ENCODE data around the gene OSBPL5. TPM values are rescaled to one million over a fixed set of nuclear protein-coding genes. Genes with fewer than 3 reads are reported as not detected.

OSBPL5 gene
- total RNA-seq, 2 donors from 2014 or later, result 6.3 to 7.0 TPM

DNA sequence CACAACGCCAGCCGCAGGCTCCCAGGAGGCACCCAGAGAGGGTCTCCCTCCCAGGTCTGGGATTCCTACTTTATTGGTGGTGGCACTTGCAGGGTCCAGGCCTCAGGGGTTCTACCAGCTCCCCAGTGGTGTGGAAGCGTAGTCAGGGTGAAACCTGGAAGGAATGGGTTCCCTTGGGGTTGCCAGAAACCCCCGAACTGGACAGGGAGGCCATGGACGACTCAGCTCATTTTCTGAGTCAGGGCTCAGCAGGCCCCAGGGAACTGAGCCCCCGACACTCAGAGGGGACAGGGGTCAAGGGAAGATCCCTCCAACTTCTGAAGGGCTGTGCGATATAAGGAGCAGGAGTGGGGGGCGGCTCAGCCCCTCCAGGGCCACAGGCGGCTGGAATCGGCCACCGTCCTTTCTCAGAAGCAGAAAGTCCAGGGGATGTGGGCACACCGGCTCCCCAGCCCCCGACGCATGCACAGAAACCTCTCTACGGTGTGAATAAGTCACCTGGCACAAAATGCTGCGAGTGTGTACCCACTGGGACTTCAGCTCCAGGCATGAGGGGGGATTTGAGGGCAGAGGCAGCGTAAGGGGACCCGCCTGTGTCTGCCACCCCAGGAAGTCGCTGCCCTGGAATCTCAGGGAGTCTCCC, 28.4 kb upstream of the OSBPL5 start:
- no peak overlapping the region for H3K4me3 Mint-ChIP-seq
- H3K4me1 Mint-ChIP-seq (ENCODE audit: low read depth), result no peaks in the 10 kb centered on the region
- H3K27ac Mint-ChIP-seq, result no peak overlapping the region
- DNase-seq (no peak), ATAC-seq (replicated peaks in 1 of 2) (no peak)
- H3K9me3 Mint-ChIP-seq, result no peaks in the 10 kb centered on the region
- H3K27me3 Mint-ChIP-seq (ENCODE audit: low read depth), result no peaks in the 10 kb centered on the region
- no peaks in the 10 kb centered on the region for H3K36me3 Mint-ChIP-seq (ENCODE audit: insufficient read depth in 2 of 2)

DNA sequence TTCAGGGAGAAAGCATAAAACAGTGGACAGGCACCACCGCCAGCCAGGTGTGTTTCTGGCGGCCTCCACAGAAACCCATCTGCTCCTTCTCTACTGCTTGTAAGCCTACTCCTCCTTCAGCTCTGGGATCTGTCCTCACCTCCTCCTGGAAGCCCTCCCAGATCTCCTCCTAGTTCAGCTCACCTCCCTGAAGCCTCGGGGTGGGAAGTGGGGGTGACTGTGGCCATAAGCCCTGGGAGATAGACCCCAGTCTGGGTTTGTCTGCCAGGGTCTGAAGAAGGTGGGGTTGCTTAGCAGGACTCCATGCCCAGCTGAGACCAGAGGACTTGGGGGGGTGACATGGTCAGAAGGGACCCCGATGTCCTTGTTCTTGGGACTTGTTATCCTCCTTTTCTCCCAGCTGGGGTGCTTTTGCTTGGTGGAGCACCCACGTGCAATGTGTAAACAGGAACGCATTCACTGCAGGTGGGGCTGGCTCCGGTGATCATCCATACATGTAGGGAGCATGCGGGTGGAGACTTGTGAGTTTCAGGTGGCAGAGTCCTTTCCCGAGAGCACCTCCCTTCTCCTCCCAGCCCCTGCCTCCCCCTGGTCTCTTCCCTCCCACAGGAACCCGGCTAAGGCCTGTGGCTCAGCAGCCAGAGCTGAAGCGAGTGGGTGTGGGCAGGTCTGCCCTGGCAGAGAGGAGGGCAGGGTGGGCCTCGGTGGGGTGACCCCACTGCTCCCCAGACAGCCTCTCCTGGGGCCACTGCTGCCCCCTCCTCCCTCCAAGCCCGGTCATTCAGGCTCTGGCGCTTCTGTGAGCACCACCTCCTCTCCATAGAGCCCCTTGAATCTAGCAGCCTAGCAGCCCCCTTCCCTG, 27.6 kb upstream of the OSBPL5 start:
- Mint-ChIP-seq H3K9me3 (no peaks in the 10 kb centered on the region), H3K4me1 (ENCODE audit: low read depth) (no peaks in the 10 kb centered on the region), H3K36me3 (ENCODE audit: insufficient read depth in 2 of 2) (no peaks in the 10 kb centered on the region), H3K27ac (no peak overlapping the region), H3K27me3 (ENCODE audit: low read depth) (no peaks in the 10 kb centered on the region), H3K4me3 (no peak overlapping the region)
- ATAC-seq (replicated peaks in 1 of 2), result no peak
- DNase-seq, result no peak

DNA sequence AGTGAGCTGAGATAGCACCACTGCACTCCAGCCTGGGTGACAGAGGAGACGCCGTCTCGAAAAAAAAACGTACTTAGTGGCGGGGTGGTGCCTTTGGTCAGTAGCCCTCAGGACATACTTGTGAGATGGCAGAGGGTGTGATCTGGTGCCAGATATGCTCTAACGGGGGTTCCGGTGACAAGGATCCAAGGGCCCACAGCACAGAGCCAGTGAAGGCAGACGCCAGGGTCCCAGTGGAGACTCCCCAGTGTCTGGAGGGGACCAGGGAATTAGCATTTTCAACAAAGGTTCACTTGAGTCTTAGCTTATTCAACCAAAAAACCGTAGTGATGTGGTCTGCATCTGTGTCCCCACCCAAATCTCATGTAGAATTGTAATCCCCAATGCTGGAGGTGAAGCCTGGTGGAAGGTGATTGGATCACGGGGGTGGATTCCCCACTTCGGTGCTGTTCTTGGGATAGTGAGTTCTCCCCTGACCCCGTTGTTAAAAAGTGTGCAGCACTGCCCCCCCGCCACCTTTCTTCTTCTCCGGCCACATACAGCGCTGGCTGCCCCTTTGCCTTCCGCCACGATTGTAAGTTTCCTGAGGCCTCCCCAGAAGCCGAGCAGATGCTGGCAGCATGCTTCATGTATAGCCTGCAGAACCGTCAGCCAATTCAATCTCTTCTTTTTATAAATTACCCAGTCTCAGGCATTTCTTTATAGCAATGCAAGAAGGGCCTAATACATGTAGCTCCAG, 26.6 kb upstream of the OSBPL5 start:
- Mint-ChIP-seq H3K9me3 (no peaks in the 10 kb centered on the region), H3K27ac (no peak overlapping the region), H3K27me3 (ENCODE audit: low read depth) (no peaks in the 10 kb centered on the region), H3K4me1 (ENCODE audit: low read depth) (no peaks in the 10 kb centered on the region), H3K36me3 (ENCODE audit: insufficient read depth in 2 of 2) (no peaks in the 10 kb centered on the region), H3K4me3 (no peak overlapping the region)
- DNase-seq (no peak), ATAC-seq (replicated peaks in 1 of 2) (no peak)

DNA sequence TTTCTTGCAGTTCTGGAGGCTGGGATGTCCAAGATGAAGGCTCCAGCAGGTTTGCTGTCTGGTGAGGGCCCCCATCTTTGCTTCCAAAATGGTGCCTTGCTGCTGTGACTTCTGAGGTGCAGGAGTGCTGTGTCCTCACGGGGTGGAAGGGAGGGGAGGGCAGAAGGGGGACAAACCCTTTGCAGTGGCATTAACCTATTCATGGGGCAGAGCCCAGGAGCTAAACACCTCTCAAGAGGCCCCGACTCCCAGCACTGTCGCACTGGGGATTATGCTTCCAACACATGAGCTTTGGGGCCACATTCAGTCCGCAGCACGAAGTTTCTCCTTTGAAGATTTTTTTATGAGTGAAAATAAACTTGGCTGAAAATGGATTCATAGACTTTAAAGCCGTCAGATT, 25.5 kb upstream of the OSBPL5 start:
- no peaks in the 10 kb centered on the region for H3K4me1 Mint-ChIP-seq (ENCODE audit: low read depth)
- no peak overlapping the region for H3K27ac Mint-ChIP-seq
- no peaks in the 10 kb centered on the region for H3K27me3 Mint-ChIP-seq (ENCODE audit: low read depth)
- DNase-seq, result no peak
- no peak overlapping the region for H3K4me3 Mint-ChIP-seq
- H3K36me3 Mint-ChIP-seq (ENCODE audit: insufficient read depth in 2 of 2), result no peaks in the 10 kb centered on the region
- no peak for ATAC-seq (replicated peaks in 1 of 2)
- no peaks in the 10 kb centered on the region for H3K9me3 Mint-ChIP-seq

DNA sequence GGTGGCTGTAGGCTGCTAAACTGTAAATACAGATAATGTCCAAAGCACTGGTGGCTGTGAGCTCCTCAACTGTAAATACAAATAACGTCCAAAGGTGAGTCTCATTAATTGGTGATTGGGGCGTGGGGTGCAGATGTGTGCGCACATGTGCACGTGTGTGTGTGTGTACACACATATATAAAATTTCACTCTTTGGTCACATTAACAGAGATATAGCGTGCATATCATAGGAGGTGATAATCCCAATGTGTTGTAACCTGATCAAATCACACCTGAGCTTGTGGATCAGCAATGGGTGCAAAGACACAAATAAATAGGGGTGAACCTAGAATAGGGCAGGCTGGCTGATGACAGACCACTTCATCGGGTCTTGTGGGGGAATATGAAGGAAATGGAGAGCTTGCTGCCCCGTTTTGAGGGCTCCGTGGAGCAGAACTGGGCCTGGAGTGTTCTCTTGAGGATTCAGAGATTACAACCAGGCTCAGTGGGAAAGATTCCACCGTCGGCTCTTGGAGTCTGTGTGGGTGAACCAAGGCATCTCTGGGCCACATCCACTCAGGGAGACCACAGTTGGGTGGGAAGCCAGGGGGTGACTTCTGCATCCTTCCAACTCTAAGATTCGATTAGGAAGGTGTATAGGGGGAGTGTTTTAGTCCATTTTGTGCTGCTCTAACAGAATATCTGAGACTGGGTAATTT, 24.9 kb upstream of the OSBPL5 start:
- Mint-ChIP-seq H3K27ac (no peak overlapping the region), H3K9me3 (no peaks in the 10 kb centered on the region), H3K4me3 (no peak overlapping the region), H3K4me1 (ENCODE audit: low read depth) (no peaks in the 10 kb centered on the region), H3K36me3 (ENCODE audit: insufficient read depth in 2 of 2) (no peaks in the 10 kb centered on the region), H3K27me3 (ENCODE audit: low read depth) (no peaks in the 10 kb centered on the region)
- DNase-seq, result no peak
- no peak for ATAC-seq (replicated peaks in 1 of 2)

DNA sequence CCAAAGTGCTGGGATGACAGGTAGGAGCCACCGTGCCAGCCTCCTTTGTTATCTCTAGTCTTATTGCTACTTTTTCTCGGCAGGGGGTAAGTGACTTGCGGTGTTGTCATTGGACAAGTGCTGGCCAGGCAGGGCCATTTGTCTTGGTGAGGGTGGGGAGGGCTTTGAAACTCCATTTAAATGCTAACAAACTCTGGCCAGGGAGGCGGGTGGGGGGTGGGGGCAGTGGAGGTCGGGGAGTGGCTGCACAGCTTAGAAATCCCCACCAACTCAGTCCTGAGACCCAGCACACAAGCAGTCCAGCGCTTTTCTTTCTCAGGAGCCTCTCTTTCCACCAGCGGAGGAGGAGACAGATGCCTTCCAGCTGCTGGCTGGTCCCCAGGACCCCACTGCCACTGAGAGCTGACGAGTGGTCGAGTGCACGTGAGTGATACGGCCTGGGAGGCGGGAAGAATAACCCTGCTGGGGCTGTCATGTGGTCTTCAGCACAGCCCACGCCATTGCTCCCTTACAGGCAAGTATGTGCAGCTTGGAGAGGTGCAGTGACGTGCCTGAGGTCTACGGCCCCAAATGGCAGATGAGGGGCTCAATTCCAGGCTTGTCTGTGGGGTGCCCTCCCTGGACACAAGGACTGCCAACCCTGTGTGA, 24.2 kb upstream of the OSBPL5 start:
- Mint-ChIP-seq H3K9me3 (no peaks in the 10 kb centered on the region), H3K36me3 (ENCODE audit: insufficient read depth in 2 of 2) (no peaks in the 10 kb centered on the region), H3K27me3 (ENCODE audit: low read depth) (no peaks in the 10 kb centered on the region), H3K4me3 (no peak overlapping the region), H3K27ac (no peak overlapping the region), H3K4me1 (ENCODE audit: low read depth) (no peaks in the 10 kb centered on the region)
- ATAC-seq (replicated peaks in 1 of 2), result no peak
- DNase-seq, result no peak

DNA sequence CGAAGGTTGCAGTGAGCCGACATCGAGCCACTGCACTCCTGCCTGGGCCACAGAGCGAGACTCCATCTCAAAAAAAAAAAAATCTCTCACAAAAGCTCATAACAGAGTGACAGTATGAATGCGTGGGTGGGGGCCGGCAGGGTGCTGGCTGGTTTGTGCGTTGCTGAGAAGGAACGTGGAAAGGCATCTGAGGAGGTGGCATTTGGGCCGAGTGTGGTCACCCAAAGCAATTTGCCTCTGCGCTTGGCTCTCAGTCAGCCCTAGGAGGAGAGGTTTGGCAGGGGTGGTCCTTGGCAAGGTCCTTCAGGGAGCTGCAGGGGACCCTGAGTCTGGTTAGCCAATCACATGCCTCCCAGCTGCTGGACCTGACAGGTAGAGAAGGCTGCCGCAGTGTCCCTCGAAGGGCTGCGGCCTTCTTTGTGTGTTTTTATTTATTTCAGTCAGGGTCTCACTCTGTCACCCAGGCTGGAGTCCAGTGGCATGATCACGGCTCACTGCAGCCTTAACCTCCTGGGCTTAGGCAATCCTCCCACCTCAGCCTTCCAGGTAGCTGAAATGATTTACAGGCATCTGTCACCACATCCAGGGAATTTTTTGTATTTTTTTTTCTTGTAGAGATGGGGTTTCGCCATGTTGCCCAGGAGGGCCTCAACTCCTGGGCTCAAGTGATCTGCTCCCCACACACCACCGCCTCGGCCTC, 23.5 kb upstream of the OSBPL5 start:
- no peak overlapping the region for H3K27ac Mint-ChIP-seq
- no peaks in the 10 kb centered on the region for H3K27me3 Mint-ChIP-seq (ENCODE audit: low read depth)
- ATAC-seq (replicated peaks in 1 of 2) (no peak), DNase-seq (no peak)
- H3K4me1 Mint-ChIP-seq (ENCODE audit: low read depth), result no peaks in the 10 kb centered on the region
- H3K4me3 Mint-ChIP-seq, result no peak overlapping the region
- no peaks in the 10 kb centered on the region for H3K9me3 Mint-ChIP-seq
- no peaks in the 10 kb centered on the region for H3K36me3 Mint-ChIP-seq (ENCODE audit: insufficient read depth in 2 of 2)

DNA sequence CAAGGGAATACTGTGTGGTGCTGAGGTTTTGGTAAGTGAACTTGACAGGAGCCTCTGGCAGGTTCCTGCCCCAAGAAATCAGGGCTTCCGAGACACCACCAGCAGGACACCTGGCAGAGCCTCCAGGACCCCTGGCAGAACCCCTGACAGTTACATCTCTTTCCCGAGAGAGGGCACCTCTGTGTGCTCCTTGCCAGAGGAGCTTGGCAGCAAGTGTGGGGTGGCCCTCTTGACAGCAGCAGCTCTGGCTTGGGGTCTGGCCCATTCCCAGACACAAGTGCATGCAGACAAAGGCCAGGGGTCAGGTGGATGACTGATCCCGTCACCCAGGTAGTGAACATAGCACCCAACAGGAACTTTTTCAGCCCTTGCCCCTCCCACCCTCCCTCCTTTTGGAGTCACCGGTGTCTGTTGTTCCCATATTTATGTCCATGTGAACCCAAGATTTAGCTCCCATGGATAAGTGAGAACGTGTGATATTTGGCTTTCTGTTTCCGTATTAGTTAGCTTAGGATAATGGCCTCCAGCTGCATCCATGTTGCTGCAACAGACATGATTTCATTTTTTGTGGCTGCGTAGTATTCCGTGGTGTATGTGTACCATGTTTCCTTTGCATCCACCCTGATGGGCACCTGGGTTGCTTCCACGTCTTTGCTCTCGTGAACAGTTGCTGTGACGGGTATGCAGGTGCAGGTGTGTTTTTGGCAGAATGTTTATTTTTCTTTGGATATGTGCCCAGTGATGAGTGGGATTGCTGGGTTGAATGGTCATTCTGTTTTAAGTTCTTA, 21.2 kb upstream of the OSBPL5 start:
- DNase-seq (no peak), ATAC-seq (replicated peaks in 1 of 2) (no peak)
- Mint-ChIP-seq H3K4me1 (ENCODE audit: low read depth) (no peaks in the 10 kb centered on the region), H3K36me3 (ENCODE audit: insufficient read depth in 2 of 2) (no peaks in the 10 kb centered on the region), H3K27ac (no peak overlapping the region), H3K4me3 (no peak overlapping the region), H3K27me3 (ENCODE audit: low read depth) (no peaks in the 10 kb centered on the region), H3K9me3 (no peaks in the 10 kb centered on the region)

DNA sequence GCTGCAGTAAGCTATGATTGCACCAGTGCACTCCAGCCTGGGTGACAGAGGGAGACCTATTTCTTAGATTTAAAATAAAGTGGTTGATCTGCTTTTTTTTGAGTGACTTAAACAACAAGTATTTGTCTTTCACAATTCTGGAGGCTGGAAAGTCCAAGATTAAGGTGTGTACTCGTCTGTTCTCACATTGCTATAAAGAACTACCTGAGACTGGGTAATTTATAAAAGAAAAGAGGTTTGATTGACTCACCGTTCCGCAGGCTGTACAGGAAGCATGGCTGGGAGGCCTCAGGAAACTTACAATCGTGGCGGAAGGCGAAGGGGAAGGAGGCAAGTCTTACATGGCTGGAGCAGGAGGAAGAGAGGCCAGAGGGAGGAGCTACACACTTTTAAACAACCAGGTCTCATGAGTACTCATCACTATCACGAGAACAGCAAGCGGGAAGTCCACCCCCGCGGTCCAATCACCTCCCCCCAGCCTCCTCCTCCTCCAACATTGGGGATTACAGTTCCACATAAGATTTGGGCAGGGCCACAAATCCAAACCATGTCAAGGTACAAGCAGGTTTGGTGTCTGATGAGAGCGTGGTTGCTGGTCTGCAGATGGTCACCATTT, 19.7 kb upstream of the OSBPL5 start:
- H3K9me3 Mint-ChIP-seq, result no peaks in the 10 kb centered on the region
- no peaks in the 10 kb centered on the region for H3K36me3 Mint-ChIP-seq (ENCODE audit: insufficient read depth in 2 of 2)
- DNase-seq, result no peak
- no peak for ATAC-seq (replicated peaks in 1 of 2)
- no peak overlapping the region for H3K4me3 Mint-ChIP-seq
- no peaks in the 10 kb centered on the region for H3K27me3 Mint-ChIP-seq (ENCODE audit: low read depth)
- H3K4me1 Mint-ChIP-seq (ENCODE audit: low read depth), result no peaks in the 10 kb centered on the region
- H3K27ac Mint-ChIP-seq, result no peak overlapping the region

DNA sequence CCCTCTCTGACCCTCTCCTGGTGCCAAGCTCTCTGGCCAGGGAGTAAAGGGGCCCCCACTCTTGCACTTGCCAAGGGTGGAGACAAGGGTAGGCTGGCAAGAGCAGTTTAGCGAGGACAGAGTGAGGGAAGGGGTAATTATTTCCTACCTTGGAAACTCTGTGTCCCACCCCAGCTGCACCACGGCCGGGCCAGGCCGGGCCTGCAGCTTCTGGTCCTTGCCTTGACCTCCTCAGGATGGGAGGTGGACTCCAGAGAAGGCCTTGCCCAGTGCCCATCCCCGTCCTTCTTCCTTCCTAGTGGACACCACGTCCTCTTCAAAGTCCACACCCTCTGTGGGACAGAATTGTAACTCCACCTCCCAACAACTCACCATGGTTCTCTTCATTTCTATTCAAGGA, 18.4 kb upstream of the OSBPL5 start:
- ATAC-seq (replicated peaks in 1 of 2) (no peak), DNase-seq (no peak)
- no peak overlapping the region for H3K27ac Mint-ChIP-seq
- H3K27me3 Mint-ChIP-seq (ENCODE audit: low read depth), result no peaks in the 10 kb centered on the region
- no peaks in the 10 kb centered on the region for H3K4me1 Mint-ChIP-seq (ENCODE audit: low read depth)
- H3K36me3 Mint-ChIP-seq (ENCODE audit: insufficient read depth in 2 of 2), result no peaks in the 10 kb centered on the region
- H3K4me3 Mint-ChIP-seq, result no peak overlapping the region
- no peaks in the 10 kb centered on the region for H3K9me3 Mint-ChIP-seq

DNA sequence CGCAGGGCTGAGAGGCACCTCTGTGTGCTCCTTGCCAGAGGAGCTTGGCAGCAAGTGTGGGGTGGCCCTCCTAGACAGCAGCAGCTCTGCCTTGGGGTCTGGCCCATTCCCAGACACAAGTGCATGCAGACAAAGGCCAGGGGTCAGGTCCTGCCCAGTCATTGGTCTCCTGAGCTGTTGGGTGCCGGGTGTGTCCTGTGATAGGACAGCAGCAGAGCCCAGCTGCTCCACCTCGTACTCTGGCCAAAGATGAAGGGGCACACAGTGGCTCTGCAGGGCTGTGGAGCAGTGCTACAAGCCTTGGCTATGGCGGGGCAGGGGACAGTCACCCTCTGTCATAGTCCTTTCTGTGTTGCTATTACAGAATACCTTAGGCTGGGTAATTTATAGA, 17.3 kb upstream of the OSBPL5 start:
- Mint-ChIP-seq H3K27ac (no peak overlapping the region), H3K4me1 (ENCODE audit: low read depth) (no peaks in the 10 kb centered on the region), H3K36me3 (ENCODE audit: insufficient read depth in 2 of 2) (no peaks in the 10 kb centered on the region), H3K27me3 (ENCODE audit: low read depth) (no peaks in the 10 kb centered on the region), H3K4me3 (no peak overlapping the region), H3K9me3 (no peaks in the 10 kb centered on the region)
- ATAC-seq (replicated peaks in 1 of 2) (no peak), DNase-seq (no peak)
